HCT116 (cell line): ENCODE measurements around the gene CD247. TPM values are rescaled to one million over a fixed set of nuclear protein-coding genes. Genes with fewer than 3 reads are reported as not detected.

ENCODE experiments used
- ATAC-seq: fragments of 200-7000 bp; cut with Tn5 transposase; 2 replicates; pipeline ENCODE4 v1.9.1; 2020; ENCODE audit warnings: mild to moderate bottlenecking, moderate library complexity
- BruUV-seq: library from RNA; stranded (reverse); fragments of 400-500 nt; replicated peaks from 2 replicates; lab custom pipeline; 2021; lab: Mats Ljungman, UMichigan
- CTCF ChIA-PET: fragments of 300-600 bp; sonication (Branson Sonifier 250); formaldehyde crosslinking; loops from one replicate; lab custom pipeline; 2021; ENCODE audit warnings: antibody characterized with exemption; lab: Charles Lee
- POLR2A ChIA-PET: fragments of 300-600, 350-600 bp; sonication (Branson Sonifier 250); formaldehyde crosslinking; loops from one replicate; lab custom pipeline; 2021; ENCODE audit warnings: antibody characterized with exemption; lab: Charles Lee
- RAD21 ChIA-PET, 2 experiments: fragments of 300-600 bp; sonication (Branson Sonifier 250); formaldehyde crosslinking; loops; one replicate each; lab custom pipeline; 2023; ENCODE audit warnings: low total read pairs in 2 of 2; ENCODE audit not compliant: uncharacterized antibody in 2 of 2, unreplicated experiment in 2 of 2, low non-redundant PET in 1 of 2; lab: Charles Lee
- DNase-seq: peaks from one replicate; pipeline ENCODE4 v3.0.0-alpha.2; 2010; ENCODE audit warnings: low read depth, low spot score
- H2AFZ ChIP-seq: fragments of 200-600 bp; shearing (Covaris generic), sonication (generic); 2 replicates; pipeline ENCODE4 v1.6.1; 2017; ENCODE audit warnings: low read depth, mixed run types, mixed read lengths, antibody characterized with exemption, low read length; ENCODE audit not compliant: poor library complexity, severe bottlenecking
- H3K27ac ChIP-seq: 2 replicates; pipeline ENCODE4 v1.5.1; 2012; ENCODE audit warnings: low read depth, low read length
- H3K27me3 ChIP-seq: fragments of 200-600 bp; sonication (generic); 2 replicates; pipeline ENCODE4 v1.6.1; 2016; ENCODE audit warnings: mixed run types, low read length, mixed read lengths; ENCODE audit not compliant: insufficient read depth
- H3K36me3 ChIP-seq, 2 experiments: fragments of 200-500 bp in 1 of 2; fragments of 200-600 bp in 1 of 2; sonication (Bioruptor generic) in 1 of 2; sonication (generic) in 1 of 2; 2 replicates each; pipeline versions ENCODE4 v1.5.1 to v1.6.1; 2014 to 2016; ENCODE audit warnings: low read length in 2 of 2, inconsistent platforms in 1 of 2, mixed read lengths in 1 of 2, mixed run types in 1 of 2; ENCODE audit not compliant: insufficient read depth in 2 of 2, control insufficient read depth in 1 of 2
- H3K4me1 ChIP-seq, 2 experiments: fragments of 200-600 bp in 1 of 2; sonication (generic) in 1 of 2; 2 replicates each; pipeline versions ENCODE4 v1.5.1 to v1.6.1; 2012 to 2017; ENCODE audit warnings: low read length in 2 of 2, inconsistent platforms in 1 of 2, mild to moderate bottlenecking in 1 of 2, mixed read lengths in 1 of 2, mixed run types in 1 of 2, moderate library complexity in 1 of 2; ENCODE audit not compliant: insufficient read depth in 2 of 2, control insufficient read depth in 1 of 2
- H3K4me2 ChIP-seq: fragments of 200-600 bp; sonication (generic); 2 replicates; pipeline ENCODE4 v1.6.1; 2017; ENCODE audit warnings: mixed run types, low read length, mixed read lengths
- H3K4me3 ChIP-seq, 2 experiments: fragments of 200-600 bp in 1 of 2; sonication (generic) in 1 of 2; replicated peaks in 1 of 2; 2 replicates each; pipeline ENCODE4 v1.5.1; 2011 to 2016; ENCODE audit warnings: low read length in 2 of 2, control low read depth in 1 of 2, low read depth in 1 of 2, mild to moderate bottlenecking in 1 of 2, mixed read lengths in 1 of 2, mixed run types in 1 of 2
- H3K79me2 ChIP-seq: fragments of 200-600 bp; sonication (generic); 2 replicates; pipeline ENCODE4 v1.6.1; 2017; ENCODE audit warnings: mild to moderate bottlenecking, mixed run types, low read length, moderate library complexity, mixed read lengths; ENCODE audit not compliant: insufficient read depth
- H3K9ac ChIP-seq: fragments of 200-600 bp; sonication (generic); 2 replicates; pipeline ENCODE4 v1.6.1; 2016; ENCODE audit warnings: low read length, mixed read lengths
- H3K9me2 ChIP-seq: fragments of 200-600 bp; sonication (generic), shearing (Covaris generic); 2 replicates; pipeline ENCODE4 v1.6.1; 2017; ENCODE audit warnings: mixed run types, mild to moderate bottlenecking, moderate library complexity; ENCODE audit not compliant: insufficient read depth
- H3K9me3 ChIP-seq, 2 experiments: fragments of 200-500 bp in 1 of 2; fragments of 200-600 bp in 1 of 2; sonication (Bioruptor generic) in 1 of 2; sonication (generic) in 1 of 2; 2 replicates each; pipeline ENCODE4 v1.6.1; 2014 to 2017; ENCODE audit warnings: low read length in 2 of 2, mixed read lengths in 2 of 2, inconsistent platforms in 1 of 2, low read depth in 1 of 2, mild to moderate bottlenecking in 1 of 2, mixed run types in 1 of 2, moderate library complexity in 1 of 2; ENCODE audit not compliant: control insufficient read depth in 1 of 2, insufficient read depth in 1 of 2
- H4K20me1 ChIP-seq: fragments of 200-600 bp; sonication (generic), shearing (Covaris generic); 2 replicates; pipeline ENCODE4 v1.6.1; 2017; ENCODE audit warnings: mixed run types, mild to moderate bottlenecking, moderate library complexity; ENCODE audit not compliant: insufficient read depth
- CBX3 ChIP-seq: IDR thresholded peaks from 2 replicates; pipeline ENCODE4 v1.6.1; 2012; ENCODE audit warnings: low read depth
- CEBPB ChIP-seq: IDR thresholded peaks from 2 replicates; pipeline ENCODE4 v1.6.1; 2012; ENCODE audit warnings: low read depth
- ELF1 ChIP-seq: IDR thresholded peaks from 2 replicates; pipeline ENCODE4 v1.6.1; 2012; ENCODE audit warnings: low read depth, borderline replicate concordance
- EZH2 ChIP-seq: fragments of 200-600 bp; sonication (generic); IDR thresholded peaks from 2 replicates; pipeline ENCODE4 v1.6.1; 2017; ENCODE audit warnings: antibody characterized with exemption, mixed run types
- EZH2phosphoT487 ChIP-seq: fragments of 200-600 bp; IDR thresholded peaks from 2 replicates; pipeline ENCODE4 v1.6.1; 2018; ENCODE audit warnings: antibody characterized with exemption, borderline replicate concordance
- FOSL1 ChIP-seq: IDR thresholded peaks from 2 replicates; pipeline ENCODE4 v1.6.1; 2012; ENCODE audit warnings: low read depth
- JUND ChIP-seq: IDR thresholded peaks from 2 replicates; pipeline ENCODE4 v1.6.1; 2012
- POLR2A ChIP-seq: IDR thresholded peaks from 2 replicates; pipeline ENCODE4 v1.7.0; 2011; ENCODE audit warnings: borderline replicate concordance; ENCODE audit not compliant: insufficient read depth, insufficient read length; ENCODE audit errors: extremely low read depth
- POLR2AphosphoS5 ChIP-seq: IDR thresholded peaks from 2 replicates; pipeline ENCODE4 v1.6.1; 2011; ENCODE audit warnings: mild to moderate bottlenecking, low read depth, low read length, moderate library complexity
- RAD21 ChIP-seq: IDR thresholded peaks from 2 replicates; pipeline ENCODE4 v1.6.1; 2012; ENCODE audit warnings: low read depth, mild to moderate bottlenecking
- SIN3A ChIP-seq: IDR thresholded peaks from 2 replicates; pipeline ENCODE4 v1.6.1; 2012; ENCODE audit warnings: low read depth
- SP1 ChIP-seq: IDR thresholded peaks from 2 replicates; pipeline ENCODE4 v1.6.1; 2012; ENCODE audit warnings: low read depth
- SRF ChIP-seq: IDR thresholded peaks from 2 replicates; pipeline ENCODE4 v1.6.1; 2012; ENCODE audit warnings: low read depth
- TCF7L2 ChIP-seq: IDR thresholded peaks from 2 replicates; pipeline ENCODE4 v1.7.0; 2011; ENCODE audit warnings: borderline replicate concordance, inconsistent platforms; ENCODE audit not compliant: insufficient read depth, insufficient read length; ENCODE audit errors: extremely low read depth
- YY1 ChIP-seq: IDR thresholded peaks from 2 replicates; pipeline ENCODE4 v1.6.1; 2011; ENCODE audit warnings: low read length, low read depth, moderate library complexity, mild to moderate bottlenecking; ENCODE audit not compliant: insufficient replicate concordance; ENCODE audit errors: extremely low read depth
- ZFX ChIP-seq: fragments of 450-650 bp; IDR thresholded peaks from 2 replicates; pipeline ENCODE4 v1.6.1; 2017
- intact Hi-C: fragments of 100-400 bp; cut with micrococcal nuclease; formaldehyde crosslinking; loops from 2 replicates; pipeline ENCODE4 v1.10.0; 2022
- total RNA-seq: library from RNA; stranded (reverse); gene quantifications from one replicate; pipeline ENCODE4 v1.2.1, GENCODE V29; 2021; ENCODE audit not compliant: unreplicated experiment
- TF ChIP-seq, protein P1 (sequence below): IDR thresholded peaks from 2 replicates; pipeline ENCODE4 v1.6.1; 2012
- TF ChIP-seq, protein P2 (sequence below): IDR thresholded peaks from 2 replicates; pipeline ENCODE4 v1.6.1; 2011; ENCODE audit warnings: mild to moderate bottlenecking, low read length, moderate library complexity; ENCODE audit not compliant: insufficient replicate concordance; ENCODE audit errors: extremely low read depth
- TF ChIP-seq, protein P3 (sequence below): IDR thresholded peaks from 2 replicates; pipeline ENCODE4 v1.6.1; 2012; ENCODE audit warnings: low read depth
- TF ChIP-seq, protein P4 (sequence below), 3 experiments: fragments of 200-600 bp in 1 of 3; sonication (generic) in 1 of 3; IDR thresholded peaks in 2 of 3; conservative IDR thresholded peaks in 1 of 3; 2 replicates each; pipeline ENCODE4 v1.5.1; 2012 to 2017; ENCODE audit warnings: low read depth in 2 of 3, low read length in 2 of 3, antibody characterized with exemption in 1 of 3, borderline replicate concordance in 1 of 3, control low read depth in 1 of 3, mild to moderate bottlenecking in 1 of 3, mixed read lengths in 1 of 3, mixed run types in 1 of 3, moderate library complexity in 1 of 3; ENCODE audit not compliant: insufficient read depth in 1 of 3

CD247 gene
- total RNA-seq, 1 experiment from 2014 or later = 0.57 TPM

DNA sequence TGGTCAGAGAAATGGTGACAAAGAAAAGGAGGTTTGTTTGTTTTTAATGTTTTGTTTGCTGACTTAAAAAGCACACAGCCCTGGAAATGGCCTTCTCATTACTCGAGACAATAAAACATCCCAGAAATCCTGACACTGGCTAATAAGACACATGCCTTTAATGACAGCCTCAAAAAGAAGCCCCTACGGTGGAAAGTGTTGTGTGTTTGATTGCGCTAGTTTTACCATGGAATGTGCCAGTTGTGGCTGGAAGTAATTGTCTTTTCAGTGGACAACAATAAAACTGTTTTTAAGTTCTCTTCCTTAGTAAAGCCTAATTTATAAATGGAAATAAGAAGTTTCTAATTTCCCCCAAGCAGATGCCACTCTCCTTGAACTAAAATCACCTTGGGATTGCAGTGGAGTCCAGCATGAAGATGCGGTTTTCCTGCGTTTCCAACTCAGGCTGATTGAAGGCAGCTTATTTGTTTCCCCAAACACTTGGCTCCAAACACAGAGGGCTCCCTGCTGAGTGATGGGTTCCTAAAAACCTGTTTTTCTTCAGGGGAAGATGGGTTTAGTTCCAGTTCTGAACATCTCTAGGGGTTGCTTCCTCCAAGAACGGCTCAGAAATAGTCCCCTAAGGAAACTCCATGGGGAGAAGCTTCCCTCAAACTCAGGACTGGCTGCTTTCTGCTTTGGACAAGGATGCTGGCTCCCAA lies 54.3 kb downstream of the CD247 start:
- Histone ChIP-seq H3K9ac (no peak overlapping the region), H3K79me2 (no peaks in the 10 kb centered on the region), H3K4me3 (no peak overlapping the region), H3K9me3 (no peaks in the 10 kb centered on the region), H3K4me1 (no peaks in the 10 kb centered on the region), H3K36me3 (no peaks in the 10 kb centered on the region), H2AFZ (no peak overlapping the region), H3K4me2 (no peak overlapping the region), H3K9me2 (no peaks in the 10 kb centered on the region), H4K20me1 (no peaks in the 10 kb centered on the region), H3K27ac (no peak overlapping the region), H3K27me3 (no peaks in the 10 kb centered on the region)
- intact Hi-C loops = no loop called here
- ChIA-PET RAD21 (no interaction called here), POLR2A (interaction anchor here (1.8 kb wide), 1 partner anchor 9 kb away, joined by 4 read pairs; no protein-coding TSS in a partner anchor), CTCF (no interaction called here)
- TF ChIP-seq ELF1 (no peak), SIN3A (no peak), EZH2 (no peak), POLR2A (no peak), CEBPB (no peak), SP1 (no peak), YY1 (no peak), FOSL1 (no peak), EZH2phosphoT487 (no peak), SRF (no peak), TCF7L2 (no peak), CBX3 (no peak), POLR2AphosphoS5 (no peak), ZFX (no peak), RAD21 (no peak), JUND (no peak)
- TF ChIP-seq, protein P1, sequence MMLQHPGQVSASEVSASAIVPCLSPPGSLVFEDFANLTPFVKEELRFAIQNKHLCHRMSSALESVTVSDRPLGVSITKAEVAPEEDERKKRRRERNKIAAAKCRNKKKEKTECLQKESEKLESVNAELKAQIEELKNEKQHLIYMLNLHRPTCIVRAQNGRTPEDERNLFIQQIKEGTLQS = no peak
- TF ChIP-seq, protein P2, sequence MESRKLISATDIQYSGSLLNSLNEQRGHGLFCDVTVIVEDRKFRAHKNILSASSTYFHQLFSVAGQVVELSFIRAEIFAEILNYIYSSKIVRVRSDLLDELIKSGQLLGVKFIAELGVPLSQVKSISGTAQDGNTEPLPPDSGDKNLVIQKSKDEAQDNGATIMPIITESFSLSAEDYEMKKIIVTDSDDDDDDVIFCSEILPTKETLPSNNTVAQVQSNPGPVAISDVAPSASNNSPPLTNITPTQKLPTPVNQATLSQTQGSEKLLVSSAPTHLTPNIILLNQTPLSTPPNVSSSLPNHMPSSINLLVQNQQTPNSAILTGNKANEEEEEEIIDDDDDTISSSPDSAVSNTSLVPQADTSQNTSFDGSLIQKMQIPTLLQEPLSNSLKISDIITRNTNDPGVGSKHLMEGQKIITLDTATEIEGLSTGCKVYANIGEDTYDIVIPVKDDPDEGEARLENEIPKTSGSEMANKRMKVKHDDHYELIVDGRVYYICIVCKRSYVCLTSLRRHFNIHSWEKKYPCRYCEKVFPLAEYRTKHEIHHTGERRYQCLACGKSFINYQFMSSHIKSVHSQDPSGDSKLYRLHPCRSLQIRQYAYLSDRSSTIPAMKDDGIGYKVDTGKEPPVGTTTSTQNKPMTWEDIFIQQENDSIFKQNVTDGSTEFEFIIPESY = no peak
- TF ChIP-seq, protein P3, sequence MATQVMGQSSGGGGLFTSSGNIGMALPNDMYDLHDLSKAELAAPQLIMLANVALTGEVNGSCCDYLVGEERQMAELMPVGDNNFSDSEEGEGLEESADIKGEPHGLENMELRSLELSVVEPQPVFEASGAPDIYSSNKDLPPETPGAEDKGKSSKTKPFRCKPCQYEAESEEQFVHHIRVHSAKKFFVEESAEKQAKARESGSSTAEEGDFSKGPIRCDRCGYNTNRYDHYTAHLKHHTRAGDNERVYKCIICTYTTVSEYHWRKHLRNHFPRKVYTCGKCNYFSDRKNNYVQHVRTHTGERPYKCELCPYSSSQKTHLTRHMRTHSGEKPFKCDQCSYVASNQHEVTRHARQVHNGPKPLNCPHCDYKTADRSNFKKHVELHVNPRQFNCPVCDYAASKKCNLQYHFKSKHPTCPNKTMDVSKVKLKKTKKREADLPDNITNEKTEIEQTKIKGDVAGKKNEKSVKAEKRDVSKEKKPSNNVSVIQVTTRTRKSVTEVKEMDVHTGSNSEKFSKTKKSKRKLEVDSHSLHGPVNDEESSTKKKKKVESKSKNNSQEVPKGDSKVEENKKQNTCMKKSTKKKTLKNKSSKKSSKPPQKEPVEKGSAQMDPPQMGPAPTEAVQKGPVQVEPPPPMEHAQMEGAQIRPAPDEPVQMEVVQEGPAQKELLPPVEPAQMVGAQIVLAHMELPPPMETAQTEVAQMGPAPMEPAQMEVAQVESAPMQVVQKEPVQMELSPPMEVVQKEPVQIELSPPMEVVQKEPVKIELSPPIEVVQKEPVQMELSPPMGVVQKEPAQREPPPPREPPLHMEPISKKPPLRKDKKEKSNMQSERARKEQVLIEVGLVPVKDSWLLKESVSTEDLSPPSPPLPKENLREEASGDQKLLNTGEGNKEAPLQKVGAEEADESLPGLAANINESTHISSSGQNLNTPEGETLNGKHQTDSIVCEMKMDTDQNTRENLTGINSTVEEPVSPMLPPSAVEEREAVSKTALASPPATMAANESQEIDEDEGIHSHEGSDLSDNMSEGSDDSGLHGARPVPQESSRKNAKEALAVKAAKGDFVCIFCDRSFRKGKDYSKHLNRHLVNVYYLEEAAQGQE = no peak
- TF ChIP-seq, protein P4, sequence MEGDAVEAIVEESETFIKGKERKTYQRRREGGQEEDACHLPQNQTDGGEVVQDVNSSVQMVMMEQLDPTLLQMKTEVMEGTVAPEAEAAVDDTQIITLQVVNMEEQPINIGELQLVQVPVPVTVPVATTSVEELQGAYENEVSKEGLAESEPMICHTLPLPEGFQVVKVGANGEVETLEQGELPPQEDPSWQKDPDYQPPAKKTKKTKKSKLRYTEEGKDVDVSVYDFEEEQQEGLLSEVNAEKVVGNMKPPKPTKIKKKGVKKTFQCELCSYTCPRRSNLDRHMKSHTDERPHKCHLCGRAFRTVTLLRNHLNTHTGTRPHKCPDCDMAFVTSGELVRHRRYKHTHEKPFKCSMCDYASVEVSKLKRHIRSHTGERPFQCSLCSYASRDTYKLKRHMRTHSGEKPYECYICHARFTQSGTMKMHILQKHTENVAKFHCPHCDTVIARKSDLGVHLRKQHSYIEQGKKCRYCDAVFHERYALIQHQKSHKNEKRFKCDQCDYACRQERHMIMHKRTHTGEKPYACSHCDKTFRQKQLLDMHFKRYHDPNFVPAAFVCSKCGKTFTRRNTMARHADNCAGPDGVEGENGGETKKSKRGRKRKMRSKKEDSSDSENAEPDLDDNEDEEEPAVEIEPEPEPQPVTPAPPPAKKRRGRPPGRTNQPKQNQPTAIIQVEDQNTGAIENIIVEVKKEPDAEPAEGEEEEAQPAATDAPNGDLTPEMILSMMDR (IDR thresholded peaks at IDR 0.05 in 2 of 3, conservative IDR thresholded peaks at IDR 0.05 in 1 of 3; ENCODE audit: borderline replicate concordance in 1 of 3, insufficient read depth in 1 of 3, low read depth in 2 of 3, low read length in 2 of 3) = no peak
- no TSS peak for BruUV-seq
- no peak for DNase-seq
- no peak for ATAC-seq
